ENCODE results near the gene PACSIN2.

- TF ChIP-seq CTCF (IDR thresholded peaks at IDR 0.05) = no peak
- TF ChIP-seq POLR2AphosphoS5 (IDR thresholded peaks at IDR 0.05) = no peak
These were observed 85.2 kb downstream of the PACSIN2 start for GRCh38 chr22:42929838-42930155.

Data from breast epithelium (tissue), 3 donors.